Non-pigmented ciliary epithelial cell (primary cell): Measurements from ENCODE around the gene GDPD5.

Experiments
- DNase-seq: peaks from one replicate; pipeline ENCODE4 v3.0.0-alpha.2; 2010; ENCODE audit warnings: low read depth

GDPD5 gene

GRCh38 chr11:75490221-75491181 lies 35.2 kb downstream of the GDPD5 start:
- DNase-seq: no peak

- no peak for DNase-seq
These were observed 38.4 kb downstream of the GDPD5 start for GRCh38 chr11:75487365-75487764.

GRCh38 chr11:75485742-75486141 lies 40.0 kb downstream of the GDPD5 start:
- no peak for DNase-seq

GRCh38 chr11:75482931-75483469 lies 42.7 kb downstream of the GDPD5 start:
- no peak for DNase-seq

GRCh38 chr11:75481922-75482606 lies 43.7 kb downstream of the GDPD5 start:
- no peak for DNase-seq

GRCh38 chr11:75481223-75481921 lies 44.4 kb downstream of the GDPD5 start:
- DNase-seq: no peak

GRCh38 chr11:75480185-75481175 lies 45.3 kb downstream of the GDPD5 start:
- DNase-seq: no peak

- DNase-seq: no peak
These were observed 46.1 kb downstream of the GDPD5 start for GRCh38 chr11:75479597-75480145.

- DNase-seq: no peak
These were observed 46.8 kb downstream of the GDPD5 start for GRCh38 chr11:75478783-75479596.

- no peak for DNase-seq
These were observed 48.2 kb downstream of the GDPD5 start for GRCh38 chr11:75477614-75477935.

- no peak for DNase-seq
These were observed 48.8 kb downstream of the GDPD5 start for GRCh38 chr11:75476739-75477613.

- no peak for DNase-seq
These were observed 49.7 kb downstream of the GDPD5 start for GRCh38 chr11:75475767-75476650.

- DNase-seq: no peak
These were observed 50.6 kb downstream of the GDPD5 start for GRCh38 chr11:75474878-75475766.

- no peak for DNase-seq
These were observed 51.5 kb downstream of the GDPD5 start for GRCh38 chr11:75474240-75474639.

GRCh38 chr11:75473684-75474083 lies 52.1 kb downstream of the GDPD5 start:
- DNase-seq: no peak

- DNase-seq: no peak
These were observed 53.5 kb downstream of the GDPD5 start for GRCh38 chr11:75472081-75472732.
